Adrenal gland (tissue), 12 donors: ENCODE measurements around the gene TREM2. TPM values are rescaled to one million over a fixed set of nuclear protein-coding genes. Genes with fewer than 3 reads are reported as not detected.
"Not testable (repeated sequence)": the region's sequence is repeated elsewhere in the genome, so short reads cannot be mapped to it uniquely, and the experiment has no call there.

Experiments used
- DNase-seq, 7 donors: peaks; one replicate each; pipeline ENCODE4 v3.0.0-alpha.2; 2019 to 2020
- H3K27ac ChIP-seq, 5 donors: fragments of 200-600 bp; sonication (generic) in 4 of 5; 1 replicate in 3 of 5; 2 replicates in 2 of 5; pipeline versions ENCODE4 v1.5.1 to v1.8.0; 2016 to 2020; ENCODE audit warnings: mild to moderate bottlenecking in 1 of 5
- H3K27me3 ChIP-seq: fragments of 200-600 bp; 2 replicates; pipeline ENCODE4 v1.8.0; 2021
- H3K36me3 ChIP-seq, 2 donors: fragments of 200-600 bp; replicated peaks in 1 of 2; 1 replicate in 1 of 2; 2 replicates in 1 of 2; pipeline versions ENCODE4 v1.5.1 to v1.8.0; 2018 to 2022
- H3K4me1 ChIP-seq, 2 donors: fragments of 200-600 bp; replicated peaks in 1 of 2; 1 replicate in 1 of 2; 2 replicates in 1 of 2; pipeline versions ENCODE4 v1.5.1 to v1.8.0; 2018 to 2021
- H3K4me3 ChIP-seq, 4 donors: fragments of 200-600 bp; sonication (generic) in 3 of 4; one replicate each; pipeline ENCODE4 v1.5.1; 2016 to 2018
- H3K9me3 ChIP-seq, 3 donors: fragments of 200-600 bp; sonication (generic) in 1 of 3; replicated peaks in 1 of 3; 1 replicate in 2 of 3; 2 replicates in 1 of 3; pipeline versions ENCODE4 v1.5.1 to v1.8.0; 2016 to 2021
- CTCF ChIP-seq, 6 experiments: fragments of 450-650 bp in 4 of 6; fragments of 200-600 bp in 2 of 6; sonication (generic) in 1 of 6; IDR thresholded peaks; 1 replicate in 5 of 6; 2 replicates in 1 of 6; pipeline versions ENCODE4 v1.5.1 to v1.8.0; 2016 to 2021; ENCODE audit warnings: antibody characterized with exemption in 6 of 6, mild to moderate bottlenecking in 2 of 6, moderate library complexity in 1 of 6
- POLR2A ChIP-seq, 2 donors: fragments of 450-650 bp; IDR thresholded peaks; one replicate each; pipeline ENCODE4 v1.6.1; 2017; ENCODE audit warnings: antibody characterized with exemption in 2 of 2, mild to moderate bottlenecking in 2 of 2, moderate library complexity in 1 of 2
- WGBS, 4 donors: extraction: QIAGEN DNeasy Blood & Tissue Kit in 2 of 4; methylation state at CpG; one replicate each; pipeline versions ENCODE4 v1.1.5 to v1.1.7; 2013 to 2017; 5-methylcytosine and 5-hydroxymethylcytosine counted together
- intact Hi-C, 2 donors: fragments of 100-400 bp; cut with DNase I; formaldehyde crosslinking; loops; one replicate each; pipeline versions ENCODE4 v1.14.1 to v1.15.0; 2022 to 2023
- polyA plus RNA-seq, 3 donors: library from polyadenylated mRNA; stranded (reverse); fragments of 200-250 nt in 2 of 3; fragments of 350-450 nt in 1 of 3; fragmentation: Illumina TruSeq in 1 of 3; extraction: RNeasy Lipid Tissue Mini Kit (QIAGEN cat#74804) in 1 of 3; gene quantifications; one replicate each; pipeline ENCODE4 v1.2.3, GENCODE V29; 2013 to 2014
- total RNA-seq, 9 donors: library from RNA; depleted of rRNA in 4 of 9; stranded (reverse); fragments of >200 nt in 4 of 9; fragments of 120-200 nt in 1 of 9; fragmentation: NEBNext Ultra II Directional in 1 of 9; extraction: Animal tissue kit (Norgen Biotek cat#: 25700) in 1 of 9; gene quantifications; one replicate each; pipeline versions ENCODE4 v1.1.0 to v1.2.4, GENCODE V29; 2013 to 2023
- donor health status: healthy with polysubstance abuse.
- donor health status: Bipolar disorder and iron deficiency.
- donor health status: DM: yes; HTN: yes; CAD: no.
- donor health status: DM: no; HTN: no; CAD: no.
- donor health status: DM: no; HTN: no; CAD: no.
- donor health status: DM: yes; HTN: yes; CAD: no.

TREM2 gene
- total and polyA plus RNA-seq, 12 donors = 0.67 to 42.5 (median 18.6) TPM

GRCh38 chr6:41122918-41123317, 40.0 kb downstream of the TREM2 start:
- Histone ChIP-seq H3K4me1 (no peaks in the 10 kb centered on the region), H3K36me3 (no peaks in the 10 kb centered on the region), H3K4me3 (no peak overlapping the region), H3K9me3 (no peaks in the 10 kb centered on the region), H3K27ac (no peak overlapping the region), H3K27me3 (no peaks in the 10 kb centered on the region)
- WGBS, 4 donors = 90 to 100% (median 95%) methylated on average over 1 of the region's 1 CpG
- intact Hi-C loops = no loop called here
- no peak for TF ChIP-seq CTCF (IDR thresholded peaks at IDR 0.05)
- TF ChIP-seq POLR2A (IDR thresholded peaks at IDR 0.05) = no peak
- no peak for DNase-seq

- 27 to 67% (median 55%) methylated on average over 1 of the region's 1 CpG for WGBS, 4 donors
- no peak for DNase-seq
- H3K36me3 ChIP-seq = no peaks in the 10 kb centered on the region
Observed at GRCh38 chr6:41122373-41122772, 40.5 kb downstream of the TREM2 start.

GRCh38 chr6:41120058-41120457, 42.9 kb downstream of the TREM2 start:
- no peak overlapping the region for H3K27ac ChIP-seq
- TF ChIP-seq CTCF (IDR thresholded peaks at IDR 0.05) (no peak), POLR2A (IDR thresholded peaks at IDR 0.05) (no peak)
- no peaks in the 10 kb centered on the region for H3K4me1 ChIP-seq
- no peak for DNase-seq
- intact Hi-C loops = no loop called here
- 91 to 100% (median 98%) methylated on average over 1 of the region's 1 CpG for WGBS, 4 donors
- no peaks in the 10 kb centered on the region for H3K36me3 ChIP-seq
- no peak overlapping the region for H3K4me3 ChIP-seq
- no peaks in the 10 kb centered on the region for H3K9me3 ChIP-seq
- H3K27me3 ChIP-seq = no peaks in the 10 kb centered on the region

More at GRCh38 chr6:41122373-41122772, 40.5 kb downstream of the TREM2 start:
- intact Hi-C loops = no loop called here
- Histone ChIP-seq H3K27ac (no peak overlapping the region), H3K4me3 (no peak overlapping the region), H3K4me1 (no peaks in the 10 kb centered on the region), H3K27me3 (no peaks in the 10 kb centered on the region), H3K9me3 (no peaks in the 10 kb centered on the region)
- TF ChIP-seq POLR2A (IDR thresholded peaks at IDR 0.05) (no peak), CTCF (IDR thresholded peaks at IDR 0.05) (no peak)

GRCh38 chr6:41119508-41119907, 43.4 kb downstream of the TREM2 start:
- TF ChIP-seq POLR2A (IDR thresholded peaks at IDR 0.05) = no peak
- TF ChIP-seq CTCF (IDR thresholded peaks at IDR 0.05) = no peak
- 66 to 84% (median 75%) methylated on average over 1 of the region's 1 CpG for WGBS, 4 donors
- Histone ChIP-seq H3K36me3 (no peaks in the 10 kb centered on the region), H3K4me1 (no peaks in the 10 kb centered on the region), H3K9me3 (no peaks in the 10 kb centered on the region), H3K27me3 (no peaks in the 10 kb centered on the region), H3K27ac (no peak overlapping the region), H3K4me3 (no peak overlapping the region)
- intact Hi-C loops = no loop called here
- no peak for DNase-seq

- H3K27ac ChIP-seq, DNase-seq, intact Hi-C loops, H3K4me1 ChIP-seq, H3K36me3 ChIP-seq, H3K27me3 ChIP-seq, H3K9me3 ChIP-seq, H3K4me3 ChIP-seq: not testable (repeated sequence)
- 84 to 100% (median 90%) methylated on average over 2 of the region's 2 CpGs for WGBS, 4 donors
Observed at GRCh38 chr6:41115027-41115426, 47.9 kb downstream of the TREM2 start.
